ENCODE data around the gene CCL4. TPM values are rescaled to one million over a fixed set of nuclear protein-coding genes. Genes with fewer than 3 reads are reported as not detected.

The CCL4 gene
- total RNA-seq, 1 experiment from 2014 or later: 7.6 TPM

GRCh38 chr17:36133602-36134236 is 30.1 kb downstream of the CCL4 start:
- no peak overlapping the region for H3K4me2 ChIP-seq (ENCODE audit: low read depth, low read length, poor library complexity, severe bottlenecking)
- H2AFZ ChIP-seq (ENCODE audit: low read length): no peak overlapping the region

GRCh38 chr17:36135465-36135864 is 31.8 kb downstream of the CCL4 start:
- no peak for DNase-seq
- H2AFZ ChIP-seq (ENCODE audit: low read length): no peak overlapping the region
- H3K27ac ChIP-seq (ENCODE audit: low read length): no peak overlapping the region
- no peaks in the 10 kb centered on the region for H3K79me2 ChIP-seq (ENCODE audit: low read length)
- no peaks in the 10 kb centered on the region for H3K9me3 ChIP-seq (ENCODE audit: low read length)
- no peaks in the 10 kb centered on the region for H3K9me2 ChIP-seq (replicated peaks; ENCODE audit: insufficient read depth, low read length)
- H3K4me1 ChIP-seq (ENCODE audit: low read length): peaks cover 26% of the 10 kb centered on the region
- no peak overlapping the region for H3K4me2 ChIP-seq (ENCODE audit: low read depth, low read length, poor library complexity, severe bottlenecking)
- no peaks in the 10 kb centered on the region for H3K27me3 ChIP-seq (ENCODE audit: low read length)
- H4K20me1 ChIP-seq (ENCODE audit: insufficient read depth, low read depth, low read length): no peaks in the 10 kb centered on the region
- H3K9ac ChIP-seq (ENCODE audit: low read length): no peak overlapping the region
- no peak overlapping the region for H3K4me3 ChIP-seq (ENCODE audit: low read length)
- H3K36me3 ChIP-seq (ENCODE audit: insufficient read depth, low read length): no peaks in the 10 kb centered on the region

More at GRCh38 chr17:36133602-36134236, 30.1 kb downstream of the CCL4 start:
- Histone ChIP-seq H3K79me2 (ENCODE audit: low read length) (no peaks in the 10 kb centered on the region), H3K36me3 (ENCODE audit: insufficient read depth, low read length) (no peaks in the 10 kb centered on the region), H3K4me3 (ENCODE audit: low read length) (no peak overlapping the region), H3K9me3 (ENCODE audit: low read length) (no peaks in the 10 kb centered on the region), H3K9me2 (replicated peaks; ENCODE audit: insufficient read depth, low read length) (no peaks in the 10 kb centered on the region), H3K4me1 (ENCODE audit: low read length) (peaks cover 37% of the 10 kb centered on the region), H3K27me3 (ENCODE audit: low read length) (no peaks in the 10 kb centered on the region), H4K20me1 (ENCODE audit: insufficient read depth, low read depth, low read length) (no peaks in the 10 kb centered on the region), H3K9ac (ENCODE audit: low read length) (no peak overlapping the region), H3K27ac (ENCODE audit: low read length) (no peak overlapping the region)
- DNase-seq: no peak

GRCh38 chr17:36136036-36136435 is 32.4 kb downstream of the CCL4 start:
- no peak overlapping the region for H3K4me3 ChIP-seq (ENCODE audit: low read length)
- H2AFZ ChIP-seq (ENCODE audit: low read length): no peak overlapping the region
- H3K9me3 ChIP-seq (ENCODE audit: low read length): no peaks in the 10 kb centered on the region
- no peaks in the 10 kb centered on the region for H3K36me3 ChIP-seq (ENCODE audit: insufficient read depth, low read length)
- H3K27ac ChIP-seq (ENCODE audit: low read length): no peak overlapping the region
- peaks cover 26% of the 10 kb centered on the region for H3K4me1 ChIP-seq (ENCODE audit: low read length)
- no peaks in the 10 kb centered on the region for H3K79me2 ChIP-seq (ENCODE audit: low read length)
- H3K27me3 ChIP-seq (ENCODE audit: low read length): no peaks in the 10 kb centered on the region
- no peak overlapping the region for H3K9ac ChIP-seq (ENCODE audit: low read length)
- H3K9me2 ChIP-seq (replicated peaks; ENCODE audit: insufficient read depth, low read length): no peaks in the 10 kb centered on the region
- no peak overlapping the region for H3K4me2 ChIP-seq (ENCODE audit: low read depth, low read length, poor library complexity, severe bottlenecking)
- H4K20me1 ChIP-seq (ENCODE audit: insufficient read depth, low read depth, low read length): no peaks in the 10 kb centered on the region
- no peak for DNase-seq

GRCh38 chr17:36136439-36136838 is 32.8 kb downstream of the CCL4 start:
- DNase-seq: no peak
- Histone ChIP-seq H3K4me1 (ENCODE audit: low read length) (peaks cover 26% of the 10 kb centered on the region), H3K4me2 (ENCODE audit: low read depth, low read length, poor library complexity, severe bottlenecking) (no peak overlapping the region), H3K36me3 (ENCODE audit: insufficient read depth, low read length) (no peaks in the 10 kb centered on the region), H3K9ac (ENCODE audit: low read length) (no peak overlapping the region), H4K20me1 (ENCODE audit: insufficient read depth, low read depth, low read length) (no peaks in the 10 kb centered on the region), H3K9me2 (replicated peaks; ENCODE audit: insufficient read depth, low read length) (no peaks in the 10 kb centered on the region), H3K27ac (ENCODE audit: low read length) (no peak overlapping the region), H3K9me3 (ENCODE audit: low read length) (no peaks in the 10 kb centered on the region), H2AFZ (ENCODE audit: low read length) (no peak overlapping the region), H3K79me2 (ENCODE audit: low read length) (no peaks in the 10 kb centered on the region), H3K27me3 (ENCODE audit: low read length) (no peaks in the 10 kb centered on the region; the same call in 1 of the 2 replicates), H3K4me3 (ENCODE audit: low read length) (no peak overlapping the region)

- Histone ChIP-seq H3K9ac (ENCODE audit: low read length) (no peak overlapping the region), H4K20me1 (ENCODE audit: insufficient read depth, low read depth, low read length) (no peaks in the 10 kb centered on the region), H3K4me1 (ENCODE audit: low read length) (no peaks in the 10 kb centered on the region), H3K4me2 (ENCODE audit: low read depth, low read length, poor library complexity, severe bottlenecking) (no peak overlapping the region), H3K9me2 (replicated peaks; ENCODE audit: insufficient read depth, low read length) (no peaks in the 10 kb centered on the region), H3K27ac (ENCODE audit: low read length) (no peak overlapping the region), H2AFZ (ENCODE audit: low read length) (no peak overlapping the region), H3K9me3 (ENCODE audit: low read length) (no peaks in the 10 kb centered on the region), H3K27me3 (ENCODE audit: low read length) (no peaks in the 10 kb centered on the region; the same call in 1 of the 2 replicates), H3K36me3 (ENCODE audit: insufficient read depth, low read length) (no peaks in the 10 kb centered on the region), H3K79me2 (ENCODE audit: low read length) (no peaks in the 10 kb centered on the region), H3K4me3 (ENCODE audit: low read length) (no peak overlapping the region)
- DNase-seq: no peak
Observed at GRCh38 chr17:36142235-36142634, 38.6 kb downstream of the CCL4 start.

GRCh38 chr17:36142806-36143205 is 39.2 kb downstream of the CCL4 start:
- no peak overlapping the region for H3K4me3 ChIP-seq (ENCODE audit: low read length)
- no peaks in the 10 kb centered on the region for H3K9me3 ChIP-seq (ENCODE audit: low read length)
- H3K36me3 ChIP-seq (ENCODE audit: insufficient read depth, low read length): no peaks in the 10 kb centered on the region
- H2AFZ ChIP-seq (ENCODE audit: low read length): no peak overlapping the region
- H3K27me3 ChIP-seq (ENCODE audit: low read length): no peaks in the 10 kb centered on the region; the same call in 1 of the 2 replicates
- H3K4me2 ChIP-seq (ENCODE audit: low read depth, low read length, poor library complexity, severe bottlenecking): no peak overlapping the region
- H3K9ac ChIP-seq (ENCODE audit: low read length): no peak overlapping the region
- H3K27ac ChIP-seq (ENCODE audit: low read length): no peak overlapping the region
- H3K79me2 ChIP-seq (ENCODE audit: low read length): no peaks in the 10 kb centered on the region
- no peaks in the 10 kb centered on the region for H3K9me2 ChIP-seq (replicated peaks; ENCODE audit: insufficient read depth, low read length)
- H3K4me1 ChIP-seq (ENCODE audit: low read length): no peaks in the 10 kb centered on the region
- no peaks in the 10 kb centered on the region for H4K20me1 ChIP-seq (ENCODE audit: insufficient read depth, low read depth, low read length)
- DNase-seq: no peak

GRCh38 chr17:36144014-36144413 is 40.4 kb downstream of the CCL4 start:
- Histone ChIP-seq H3K9me2 (replicated peaks; ENCODE audit: insufficient read depth, low read length) (no peaks in the 10 kb centered on the region), H4K20me1 (ENCODE audit: insufficient read depth, low read depth, low read length) (no peaks in the 10 kb centered on the region), H3K36me3 (ENCODE audit: insufficient read depth, low read length) (no peaks in the 10 kb centered on the region)

GRCh38 chr17:36144981-36145729 is 41.5 kb downstream of the CCL4 start:
- H3K9ac ChIP-seq (ENCODE audit: low read length): no peak overlapping the region
- H3K4me1 ChIP-seq (ENCODE audit: low read length): peaks cover 6% of the 10 kb centered on the region
- no peaks in the 10 kb centered on the region for H3K79me2 ChIP-seq (ENCODE audit: low read length)
- H3K4me2 ChIP-seq (ENCODE audit: low read depth, low read length, poor library complexity, severe bottlenecking): no peak overlapping the region
- H3K9me2 ChIP-seq (replicated peaks; ENCODE audit: insufficient read depth, low read length): no peaks in the 10 kb centered on the region
- no peaks in the 10 kb centered on the region for H4K20me1 ChIP-seq (ENCODE audit: insufficient read depth, low read depth, low read length)
- H2AFZ ChIP-seq (ENCODE audit: low read length): no peak overlapping the region
- H3K27me3 ChIP-seq (ENCODE audit: low read length): no peaks in the 10 kb centered on the region; the same call in 1 of the 2 replicates
- no peak overlapping the region for H3K4me3 ChIP-seq (ENCODE audit: low read length)
- no peaks in the 10 kb centered on the region for H3K9me3 ChIP-seq (ENCODE audit: low read length)
- no peak for DNase-seq
- no peak overlapping the region for H3K27ac ChIP-seq (ENCODE audit: low read length)
- no peaks in the 10 kb centered on the region for H3K36me3 ChIP-seq (ENCODE audit: insufficient read depth, low read length)

More at GRCh38 chr17:36144014-36144413, 40.4 kb downstream of the CCL4 start:
- peaks cover 6% of the 10 kb centered on the region for H3K4me1 ChIP-seq (ENCODE audit: low read length)
- no peaks in the 10 kb centered on the region for H3K9me3 ChIP-seq (ENCODE audit: low read length)
- no peak overlapping the region for H3K9ac ChIP-seq (ENCODE audit: low read length)
- H3K79me2 ChIP-seq (ENCODE audit: low read length): no peaks in the 10 kb centered on the region
- no peak overlapping the region for H3K4me2 ChIP-seq (ENCODE audit: low read depth, low read length, poor library complexity, severe bottlenecking)
- no peaks in the 10 kb centered on the region; the same call in 1 of the 2 replicates for H3K27me3 ChIP-seq (ENCODE audit: low read length)
- DNase-seq: no peak
- H3K27ac ChIP-seq (ENCODE audit: low read length): no peak overlapping the region
- H3K4me3 ChIP-seq (ENCODE audit: low read length): no peak overlapping the region
- no peak overlapping the region for H2AFZ ChIP-seq (ENCODE audit: low read length)
